OCI-LY3 (cell line): ENCODE results near the gene LEO1.

Source experiments
- H2AFZ ChIP-seq: fragments of 200-600, 300-600 bp; shearing (Covaris generic); 2 replicates; pipeline ENCODE4 v1.6.0; 2014; ENCODE audit warnings: antibody characterized with exemption, low read depth, low read length
- H3K27ac ChIP-seq: fragments of 200-600, 300-600 bp; sonication (generic); 2 replicates; pipeline ENCODE4 v1.5.1; 2014; ENCODE audit warnings: mild to moderate bottlenecking, low read length, moderate library complexity, mixed read lengths
- H3K27me3 ChIP-seq: fragments of 200-600, 300-600 bp; sonication (generic); 2 replicates; pipeline ENCODE4 v1.6.1; 2014; ENCODE audit warnings: low read depth, low read length, mixed read lengths
- H3K36me3 ChIP-seq: fragments of 200-600, 300-600 bp; sonication (generic); replicated peaks from 2 replicates; pipeline ENCODE3; 2014; ENCODE audit warnings: low read depth, low read length, mixed read lengths
- H3K4me1 ChIP-seq: fragments of 300-600, 200-600 bp; sonication (generic); 2 replicates; pipeline ENCODE4 v1.6.1; 2014; ENCODE audit warnings: low read length, mixed read lengths
- H3K4me2 ChIP-seq: fragments of 200-600, 300-600 bp; sonication (generic); 2 replicates; pipeline ENCODE4 v1.6.1; 2014; ENCODE audit warnings: low read length, mixed read lengths
- H3K4me3 ChIP-seq: fragments of 300-600, 200-600 bp; sonication (generic); 2 replicates; pipeline ENCODE4 v1.5.1; 2014; ENCODE audit warnings: antibody characterized with exemption, mild to moderate bottlenecking, low read length, moderate library complexity
- H3K79me2 ChIP-seq: fragments of 300-600, 200-600 bp; shearing (Covaris generic); 2 replicates; pipeline ENCODE4 v1.6.1; 2014; ENCODE audit warnings: mild to moderate bottlenecking, low read length, mixed read lengths
- H3K9ac ChIP-seq: fragments of 300-600, 200-600 bp; shearing (Covaris generic); 2 replicates; pipeline ENCODE4 v1.6.0; 2014; ENCODE audit warnings: mild to moderate bottlenecking, low read length, moderate library complexity
- H3K9me3 ChIP-seq: fragments of 200-600, 300-600 bp; shearing (Covaris generic); 2 replicates; pipeline ENCODE4 v1.6.1; 2014; ENCODE audit warnings: low read length, mixed read lengths; ENCODE audit not compliant: insufficient read depth
- H4K20me1 ChIP-seq: fragments of 200-600, 300-600 bp; sonication (generic); 2 replicates; pipeline ENCODE4 v1.6.1; 2016; ENCODE audit warnings: low read length, mixed read lengths; ENCODE audit not compliant: insufficient read depth
- EZH2phosphoT487 ChIP-seq: fragments of 200-600 bp; shearing (Covaris generic); IDR thresholded peaks from 2 replicates; pipeline ENCODE4 v1.6.1; 2018; ENCODE audit warnings: antibody characterized with exemption, mixed run types, low read depth
- TF ChIP-seq, protein P1 (sequence below): fragments of 200-600, 300-600 bp; sonication (generic); IDR thresholded peaks from 2 replicates; pipeline ENCODE4 v1.5.1; 2014; ENCODE audit warnings: antibody characterized with exemption, low read length, low read depth

Gene LEO1

DNA sequence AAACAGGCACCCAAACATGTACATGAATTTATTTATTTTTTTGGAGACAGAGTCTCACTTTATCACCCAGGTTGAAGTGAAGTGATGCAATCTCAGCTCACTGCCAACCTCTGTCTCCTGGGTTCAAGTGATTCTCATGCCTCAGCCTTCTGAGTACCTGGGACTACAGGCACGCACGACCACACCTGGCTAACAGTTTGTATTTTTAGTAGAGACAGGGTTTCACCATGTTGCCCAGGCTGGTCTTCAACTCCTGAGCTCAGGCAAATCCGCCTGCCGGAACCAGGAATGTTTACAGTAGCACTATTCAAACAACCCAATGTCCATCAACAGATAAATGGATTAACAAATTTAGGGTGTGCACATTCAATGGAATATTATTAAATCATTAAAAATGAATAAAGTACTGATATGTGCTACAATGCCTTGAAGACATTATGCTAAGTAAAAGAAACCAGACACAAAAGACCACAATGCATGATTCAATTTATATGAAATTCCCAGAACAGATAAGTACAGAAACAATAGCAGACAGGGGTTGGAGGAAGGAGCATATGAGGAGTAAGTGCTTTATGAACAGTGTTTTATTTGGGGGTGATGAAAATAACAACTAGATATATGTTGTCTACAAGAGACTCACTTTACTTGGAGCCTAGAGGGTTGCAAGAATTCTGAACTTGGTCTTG is 1.3 kb downstream of the LEO1 start:
- H3K4me1 ChIP-seq, result peaks cover 12% of the 10 kb centered on the region; the same call in 1 of the 2 replicates
- H2AFZ ChIP-seq, result no peak overlapping the region
- no peaks in the 10 kb centered on the region for H3K27me3 ChIP-seq
- peaks cover 25% of the 10 kb centered on the region for H3K36me3 ChIP-seq
- peaks cover 6% of the 10 kb centered on the region; the same call in 1 of the 2 replicates for H4K20me1 ChIP-seq
- H3K79me2 ChIP-seq, result peaks cover 74% of the 10 kb centered on the region
- TF ChIP-seq, protein P1, sequence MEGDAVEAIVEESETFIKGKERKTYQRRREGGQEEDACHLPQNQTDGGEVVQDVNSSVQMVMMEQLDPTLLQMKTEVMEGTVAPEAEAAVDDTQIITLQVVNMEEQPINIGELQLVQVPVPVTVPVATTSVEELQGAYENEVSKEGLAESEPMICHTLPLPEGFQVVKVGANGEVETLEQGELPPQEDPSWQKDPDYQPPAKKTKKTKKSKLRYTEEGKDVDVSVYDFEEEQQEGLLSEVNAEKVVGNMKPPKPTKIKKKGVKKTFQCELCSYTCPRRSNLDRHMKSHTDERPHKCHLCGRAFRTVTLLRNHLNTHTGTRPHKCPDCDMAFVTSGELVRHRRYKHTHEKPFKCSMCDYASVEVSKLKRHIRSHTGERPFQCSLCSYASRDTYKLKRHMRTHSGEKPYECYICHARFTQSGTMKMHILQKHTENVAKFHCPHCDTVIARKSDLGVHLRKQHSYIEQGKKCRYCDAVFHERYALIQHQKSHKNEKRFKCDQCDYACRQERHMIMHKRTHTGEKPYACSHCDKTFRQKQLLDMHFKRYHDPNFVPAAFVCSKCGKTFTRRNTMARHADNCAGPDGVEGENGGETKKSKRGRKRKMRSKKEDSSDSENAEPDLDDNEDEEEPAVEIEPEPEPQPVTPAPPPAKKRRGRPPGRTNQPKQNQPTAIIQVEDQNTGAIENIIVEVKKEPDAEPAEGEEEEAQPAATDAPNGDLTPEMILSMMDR, result no peak
- TF ChIP-seq EZH2phosphoT487, result no peak
- peak overlapping the region; percentile 89 for H3K4me3 ChIP-seq
- H3K9ac ChIP-seq, result peak overlapping the region; percentile 85; the same call in 1 of the 2 replicates
- H3K9me3 ChIP-seq, result peaks cover 7% of the 10 kb centered on the region; the same call in 1 of the 2 replicates
- peak overlapping the region; percentile 72 for H3K4me2 ChIP-seq
- H3K27ac ChIP-seq, result no peak overlapping the region

- no peak overlapping the region for H3K4me3 ChIP-seq
- peaks cover 12% of the 10 kb centered on the region; the same call in 1 of the 2 replicates for H3K4me1 ChIP-seq
- peaks cover 7% of the 10 kb centered on the region; the same call in 1 of the 2 replicates for H3K9me3 ChIP-seq
- H3K4me2 ChIP-seq, result peak overlapping the region; percentile 72; the same call in 1 of the 2 replicates
- H3K27me3 ChIP-seq, result no peaks in the 10 kb centered on the region
- peaks cover 6% of the 10 kb centered on the region; the same call in 1 of the 2 replicates for H4K20me1 ChIP-seq
- no peak overlapping the region for H3K27ac ChIP-seq
- H3K79me2 ChIP-seq, result peaks cover 79% of the 10 kb centered on the region
- peaks cover 31% of the 10 kb centered on the region for H3K36me3 ChIP-seq
- no peak overlapping the region for H3K9ac ChIP-seq
- no peak for TF ChIP-seq EZH2phosphoT487
- TF ChIP-seq, protein P1, result no peak
- H2AFZ ChIP-seq, result no peak overlapping the region
Observed at GRCh38 chr15:51969728-51970127, 1.9 kb downstream of the LEO1 start.

- no peak overlapping the region for H2AFZ ChIP-seq
Observed at GRCh38 chr15:51967583-51967982, 4.0 kb downstream of the LEO1 start.

GRCh38 chr15:51966192-51966591 is 5.4 kb downstream of the LEO1 start:
- Histone ChIP-seq H3K9me3 (peaks cover 7% of the 10 kb centered on the region; the same call in 1 of the 2 replicates), H3K27ac (no peak overlapping the region), H3K9ac (no peak overlapping the region), H3K4me3 (no peak overlapping the region), H3K36me3 (peaks cover 37% of the 10 kb centered on the region), H3K27me3 (no peaks in the 10 kb centered on the region), H3K79me2 (peaks cover 71% of the 10 kb centered on the region), H4K20me1 (peaks cover 6% of the 10 kb centered on the region; the same call in 1 of the 2 replicates), H3K4me1 (peaks cover 12% of the 10 kb centered on the region; the same call in 1 of the 2 replicates), H3K4me2 (no peak overlapping the region), H2AFZ (no peak overlapping the region)
- TF ChIP-seq, protein P1, result no peak
- TF ChIP-seq EZH2phosphoT487, result no peak

More at GRCh38 chr15:51967583-51967982, 4.0 kb downstream of the LEO1 start:
- H3K79me2 ChIP-seq, result peaks cover 81% of the 10 kb centered on the region
- no peak overlapping the region for H3K4me2 ChIP-seq
- TF ChIP-seq EZH2phosphoT487, result no peak
- TF ChIP-seq, protein P1, result no peak
- H3K9ac ChIP-seq, result no peak overlapping the region
- H3K36me3 ChIP-seq, result peaks cover 35% of the 10 kb centered on the region
- peaks cover 7% of the 10 kb centered on the region; the same call in 1 of the 2 replicates for H3K9me3 ChIP-seq
- H4K20me1 ChIP-seq, result peaks cover 6% of the 10 kb centered on the region; the same call in 1 of the 2 replicates
- H3K4me3 ChIP-seq, result no peak overlapping the region
- no peak overlapping the region for H3K27ac ChIP-seq
- no peaks in the 10 kb centered on the region for H3K27me3 ChIP-seq
- H3K4me1 ChIP-seq, result peaks cover 12% of the 10 kb centered on the region; the same call in 1 of the 2 replicates
